ENCODE results near the gene RCOR2.

DNA sequence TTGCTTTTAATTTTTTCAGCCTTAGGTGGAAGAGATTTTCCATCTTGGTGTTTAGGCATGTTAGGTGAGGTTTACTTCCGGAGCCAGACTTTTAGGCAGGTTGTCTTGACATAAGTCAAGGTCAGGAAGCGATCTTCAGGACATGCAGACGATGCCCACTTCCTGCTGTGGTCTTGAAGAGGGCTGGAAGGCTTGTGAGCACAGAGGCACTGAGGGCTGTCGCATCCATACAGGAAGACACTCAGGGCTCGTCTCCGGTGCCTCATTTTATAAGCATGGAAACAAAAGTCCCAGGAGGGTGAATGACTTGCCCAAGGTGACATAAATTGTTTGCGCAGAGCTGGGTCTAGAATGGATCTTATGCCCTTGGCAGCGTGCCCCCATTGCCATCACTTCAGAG, 47.3 kb downstream of the RCOR2 start:
- TF ChIP-seq POLR2A (IDR thresholded peaks at IDR 0.05; ENCODE audit: low read depth, low read length) (no peak), POLR2AphosphoS5 (IDR thresholded peaks at IDR 0.05; ENCODE audit: low read depth, low read length) (no peak), PAX5 (IDR thresholded peaks at IDR 0.05; ENCODE audit: insufficient read depth, low read length, severe bottlenecking) (no peak), TAF1 (IDR thresholded peaks at IDR 0.05; ENCODE audit: low read depth, low read length) (no peak), POU2F2 (IDR thresholded peaks at IDR 0.05; ENCODE audit: low read depth, low read length) (no peak), SPI1 (IDR thresholded peaks at IDR 0.05; ENCODE audit: low read depth, low read length) (no peak)

Data from GM12891 (cell line).